PC-3 (cell line): ENCODE data around the gene RBSN. TPM values are rescaled to one million over a fixed set of nuclear protein-coding genes. Genes with fewer than 3 reads are reported as not detected.

Source experiments
- ATAC-seq: fragments of 200-7000 bp; cut with Tn5 transposase; 2 replicates; pipeline ENCODE4 v1.9.1; 2020; ENCODE audit warnings: mild to moderate bottlenecking, moderate library complexity
- BruUV-seq: library from RNA; stranded (reverse); fragments of 400-500 nt; replicated peaks from 2 replicates; lab custom pipeline; 2021; lab: Mats Ljungman, UMichigan
- CTCF ChIA-PET: fragments of 300-600 bp; sonication (Branson Sonifier 250); formaldehyde crosslinking; loops from one replicate; lab custom pipeline; 2022; ENCODE audit warnings: antibody characterized with exemption; lab: Charles Lee
- POLR2A ChIA-PET: fragments of 300-600 bp; sonication (Branson Sonifier 250); formaldehyde crosslinking; loops from one replicate; lab custom pipeline; 2022; ENCODE audit warnings: antibody characterized with exemption; ENCODE audit not compliant: unreplicated experiment; lab: Charles Lee
- DNase-seq: peaks from one replicate; pipeline ENCODE4 v3.0.0-alpha.2; 2015
- H2AFZ ChIP-seq: fragments of 300-600 bp; sonication (generic); 2 replicates; pipeline ENCODE4 v1.6.0; 2016; ENCODE audit warnings: antibody characterized with exemption, low read length
- H3F3A ChIP-seq: fragments of 300-600 bp; sonication (generic); one replicate; pipeline ENCODE4 v1.6.0; 2017; ENCODE audit warnings: antibody characterized with exemption, low read length, control low read depth, mild to moderate bottlenecking; ENCODE audit not compliant: unreplicated experiment
- H3K27ac ChIP-seq: fragments of 300-600 bp; sonication (generic); 2 replicates; pipeline ENCODE4 v1.5.1; 2016; ENCODE audit warnings: mild to moderate bottlenecking, low read length
- H3K27me3 ChIP-seq: fragments of 300-600 bp; sonication (generic); 2 replicates; pipeline ENCODE4 v1.6.1; 2016; ENCODE audit warnings: low read length, mixed read lengths
- H3K36me3 ChIP-seq: fragments of 300-600 bp; sonication (generic); 2 replicates; pipeline ENCODE4 v1.6.1; 2016; ENCODE audit warnings: low read depth, mixed run types, low read length, mixed read lengths
- H3K4me1 ChIP-seq: fragments of 300-600 bp; sonication (generic); 2 replicates; pipeline ENCODE4 v1.5.1; 2016; ENCODE audit warnings: low read length; ENCODE audit not compliant: insufficient read depth
- H3K4me2 ChIP-seq: fragments of 300-600 bp; sonication (generic); 2 replicates; pipeline ENCODE4 v1.6.0; 2016; ENCODE audit warnings: low read length
- H3K4me3 ChIP-seq: fragments of 300-600 bp; sonication (generic); 2 replicates; pipeline ENCODE4 v1.5.1; 2016; ENCODE audit warnings: mild to moderate bottlenecking, low read length, mixed read lengths
- H3K79me2 ChIP-seq: fragments of 300-600 bp; sonication (generic); 2 replicates; pipeline ENCODE4 v1.6.1; 2017; ENCODE audit warnings: low read length, mixed read lengths
- H3K9ac ChIP-seq: fragments of 300-600 bp; sonication (generic); 2 replicates; pipeline ENCODE4 v1.6.0; 2016; ENCODE audit warnings: mild to moderate bottlenecking, low read length
- H3K9me2 ChIP-seq: fragments of 300-600 bp; sonication (generic); replicated peaks from 2 replicates; pipeline ENCODE4 v1.6.1; 2016; ENCODE audit warnings: mixed run types, low read length, mixed read lengths
- H3K9me3 ChIP-seq: fragments of 300-600 bp; sonication (generic); 2 replicates; pipeline ENCODE4 v1.6.1; 2016; ENCODE audit warnings: low read length, mixed read lengths
- H4K20me1 ChIP-seq: fragments of 300-600 bp; sonication (generic); 2 replicates; pipeline ENCODE4 v1.6.1; 2016; ENCODE audit warnings: low read length, mixed read lengths
- EZH2 ChIP-seq: fragments of 300-600 bp; sonication (generic); IDR thresholded peaks from one replicate; pipeline ENCODE4 v1.6.1; 2017; ENCODE audit warnings: antibody characterized with exemption, mild to moderate bottlenecking, low read length; ENCODE audit not compliant: unreplicated experiment
- EZH2phosphoT487 ChIP-seq: fragments of 300-600 bp; sonication (generic); IDR thresholded peaks from 2 replicates; pipeline ENCODE4 v1.6.1; 2018; ENCODE audit warnings: mild to moderate bottlenecking, antibody characterized with exemption, low read length, borderline replicate concordance
- intact Hi-C: fragments of 100-400 bp; cut with micrococcal nuclease; formaldehyde crosslinking; loops from 2 replicates; pipeline ENCODE4 v1.9.0; 2023
- total RNA-seq: library from RNA; depleted of rRNA; stranded (reverse); fragments of >200 nt; gene quantifications from 2 replicates; pipeline ENCODE4 v1.2.3, GENCODE V29; 2014
- TF ChIP-seq, protein P1 (sequence below): fragments of 300-600 bp; sonication (generic); conservative IDR thresholded peaks from 2 replicates; pipeline ENCODE4 v1.5.1; 2017; ENCODE audit warnings: antibody characterized with exemption, low read depth, mild to moderate bottlenecking, low read length

The RBSN gene
- total RNA-seq, 1 experiment from 2014 or later: 18.7 TPM

DNA sequence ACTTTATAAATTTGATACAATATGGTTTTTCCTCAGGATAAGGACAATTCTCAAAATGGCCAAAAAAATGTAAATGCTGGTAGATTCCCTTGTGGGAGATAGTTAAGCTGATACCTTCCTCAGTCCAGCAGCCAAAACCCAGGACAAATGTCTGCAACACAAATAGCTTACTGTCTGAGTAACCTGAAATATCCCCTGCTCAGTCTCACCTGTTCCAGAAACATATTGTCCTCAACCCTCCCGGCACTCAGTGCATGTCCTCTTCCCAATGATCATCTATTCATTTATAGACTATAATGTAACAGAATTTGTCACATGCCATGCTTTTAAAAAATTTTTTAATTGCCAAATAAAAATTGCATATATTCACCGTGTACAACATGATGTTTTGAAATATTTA is 12.2 kb downstream of the RBSN start:
- intact Hi-C loops: no loop called here
- DNase-seq: no peak
- no peak for ATAC-seq
- ChIA-PET POLR2A (no interaction called here), CTCF (no interaction called here)
- H3F3A ChIP-seq: no peaks in the 10 kb centered on the region
- H3K27me3 ChIP-seq: no peaks in the 10 kb centered on the region
- no peak overlapping the region for H3K27ac ChIP-seq
- TF ChIP-seq EZH2phosphoT487: no peak
- no peak for TF ChIP-seq EZH2
- TF ChIP-seq, protein P1, sequence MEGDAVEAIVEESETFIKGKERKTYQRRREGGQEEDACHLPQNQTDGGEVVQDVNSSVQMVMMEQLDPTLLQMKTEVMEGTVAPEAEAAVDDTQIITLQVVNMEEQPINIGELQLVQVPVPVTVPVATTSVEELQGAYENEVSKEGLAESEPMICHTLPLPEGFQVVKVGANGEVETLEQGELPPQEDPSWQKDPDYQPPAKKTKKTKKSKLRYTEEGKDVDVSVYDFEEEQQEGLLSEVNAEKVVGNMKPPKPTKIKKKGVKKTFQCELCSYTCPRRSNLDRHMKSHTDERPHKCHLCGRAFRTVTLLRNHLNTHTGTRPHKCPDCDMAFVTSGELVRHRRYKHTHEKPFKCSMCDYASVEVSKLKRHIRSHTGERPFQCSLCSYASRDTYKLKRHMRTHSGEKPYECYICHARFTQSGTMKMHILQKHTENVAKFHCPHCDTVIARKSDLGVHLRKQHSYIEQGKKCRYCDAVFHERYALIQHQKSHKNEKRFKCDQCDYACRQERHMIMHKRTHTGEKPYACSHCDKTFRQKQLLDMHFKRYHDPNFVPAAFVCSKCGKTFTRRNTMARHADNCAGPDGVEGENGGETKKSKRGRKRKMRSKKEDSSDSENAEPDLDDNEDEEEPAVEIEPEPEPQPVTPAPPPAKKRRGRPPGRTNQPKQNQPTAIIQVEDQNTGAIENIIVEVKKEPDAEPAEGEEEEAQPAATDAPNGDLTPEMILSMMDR: no peak
- H3K79me2 ChIP-seq: no peaks in the 10 kb centered on the region
- H3K9ac ChIP-seq: no peak overlapping the region
- no peaks in the 10 kb centered on the region for H3K9me3 ChIP-seq
- H2AFZ ChIP-seq: no peak overlapping the region
- no peak overlapping the region for H3K4me3 ChIP-seq
- no peaks in the 10 kb centered on the region for H3K9me2 ChIP-seq
- no TSS peak for BruUV-seq
- peaks cover 51% of the 10 kb centered on the region for H3K36me3 ChIP-seq
- H3K4me2 ChIP-seq: no peak overlapping the region
- no peaks in the 10 kb centered on the region for H3K4me1 ChIP-seq
- H4K20me1 ChIP-seq: no peaks in the 10 kb centered on the region

DNA sequence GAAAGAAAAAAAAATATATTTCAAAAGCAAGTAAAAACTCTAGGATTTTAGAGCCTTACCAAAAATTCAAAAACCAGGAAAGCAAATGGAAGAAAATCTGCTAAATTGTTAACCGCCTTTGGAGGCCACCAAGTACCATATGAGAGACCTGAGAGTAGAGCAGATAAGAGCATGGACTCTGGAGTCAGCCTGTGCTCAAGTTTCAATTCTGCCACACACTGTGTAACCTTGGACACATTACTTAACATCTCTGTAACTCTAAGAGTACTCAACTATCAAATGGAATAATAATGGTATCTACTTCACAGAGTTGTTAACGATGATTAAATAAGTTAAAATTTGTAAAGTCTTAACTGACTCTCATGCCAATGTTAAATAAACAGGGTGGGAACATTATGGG is 12.7 kb downstream of the RBSN start:
- DNase-seq (no peak), ATAC-seq (no peak)
- ChIA-PET CTCF (no interaction called here), POLR2A (no interaction called here)
- no TSS peak for BruUV-seq
- Histone ChIP-seq H3K4me2 (no peak overlapping the region), H3K27ac (no peak overlapping the region), H4K20me1 (no peaks in the 10 kb centered on the region), H3K4me1 (no peaks in the 10 kb centered on the region), H3K9me2 (no peaks in the 10 kb centered on the region), H3K9ac (no peak overlapping the region), H3K9me3 (no peaks in the 10 kb centered on the region), H3K79me2 (no peaks in the 10 kb centered on the region), H3K4me3 (no peak overlapping the region), H3F3A (no peaks in the 10 kb centered on the region), H3K36me3 (peaks cover 54% of the 10 kb centered on the region), H2AFZ (no peak overlapping the region), H3K27me3 (no peaks in the 10 kb centered on the region)
- intact Hi-C loops: no loop called here
- TF ChIP-seq EZH2 (no peak), EZH2phosphoT487 (no peak)
- TF ChIP-seq, protein P1: no peak

DNA sequence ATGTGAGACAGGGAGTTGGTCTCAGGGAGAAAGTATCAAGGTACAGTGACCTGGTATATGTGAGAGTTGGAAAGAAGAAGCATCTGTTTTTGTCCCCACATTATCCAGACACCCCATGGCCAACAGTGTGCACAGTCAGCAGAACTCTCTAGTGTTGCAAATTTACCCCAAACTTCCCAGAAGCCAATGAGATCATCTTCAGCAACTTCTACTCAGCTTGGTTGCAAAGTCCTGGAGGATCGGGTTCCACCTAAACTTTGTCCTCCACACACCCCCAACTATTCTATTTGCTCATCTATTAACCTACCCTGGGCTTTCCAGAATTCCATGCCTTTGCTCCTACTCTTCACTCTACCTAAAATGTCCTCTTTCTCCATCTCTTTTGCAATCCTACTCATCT is 15.7 kb downstream of the RBSN start:
- DNase-seq: no peak
- CTCF ChIA-PET: no interaction called here
- Histone ChIP-seq H3K4me1 (no peaks in the 10 kb centered on the region), H3K9ac (no peak overlapping the region), H3K27me3 (no peaks in the 10 kb centered on the region), H3K4me2 (no peak overlapping the region), H4K20me1 (no peaks in the 10 kb centered on the region), H3K36me3 (peaks cover 59% of the 10 kb centered on the region), H3K4me3 (no peak overlapping the region), H3F3A (no peaks in the 10 kb centered on the region), H3K9me2 (no peaks in the 10 kb centered on the region), H3K79me2 (no peaks in the 10 kb centered on the region), H3K27ac (no peak overlapping the region), H2AFZ (no peak overlapping the region), H3K9me3 (no peaks in the 10 kb centered on the region)
- no peak for TF ChIP-seq EZH2phosphoT487
- TF ChIP-seq, protein P1: no peak
- no peak for TF ChIP-seq EZH2
- no TSS peak for BruUV-seq
- POLR2A ChIA-PET: no interaction called here
- no peak for ATAC-seq
- intact Hi-C loops: no loop called here
